Esophagus (tissue), 2 donors: ENCODE data around the gene HMGN4. TPM values are rescaled to one million over a fixed set of nuclear protein-coding genes. Genes with fewer than 3 reads are reported as not detected.

Source experiments
- H3K27ac ChIP-seq, 2 donors: one replicate each; pipeline ENCODE4 v1.5.1; 2013; ENCODE audit warnings: low read depth in 2 of 2, mild to moderate bottlenecking in 2 of 2, inconsistent platforms in 1 of 2, low read length in 1 of 2, moderate library complexity in 1 of 2
- H3K27me3 ChIP-seq, 2 donors: one replicate each; pipeline ENCODE4 v1.6.1; 2013; ENCODE audit warnings: low read length in 2 of 2, control low read depth in 1 of 2, mild to moderate bottlenecking in 1 of 2; ENCODE audit not compliant: insufficient read depth in 2 of 2, control insufficient read depth in 1 of 2
- H3K36me3 ChIP-seq, 2 donors: one replicate each; pipeline ENCODE4 v1.6.1; 2013; ENCODE audit warnings: low read length in 1 of 2; ENCODE audit not compliant: control insufficient read depth in 2 of 2, insufficient read depth in 2 of 2
- H3K4me1 ChIP-seq, 2 donors: one replicate each; pipeline ENCODE4 v1.6.1; 2013; ENCODE audit warnings: low read length in 1 of 2; ENCODE audit not compliant: control insufficient read depth in 2 of 2, insufficient read depth in 2 of 2
- H3K4me3 ChIP-seq, 2 donors: one replicate each; pipeline ENCODE4 v1.5.1; 2013; ENCODE audit warnings: low read length in 2 of 2, mild to moderate bottlenecking in 2 of 2, low read depth in 1 of 2, moderate library complexity in 1 of 2
- H3K9me3 ChIP-seq, 2 donors: one replicate each; pipeline ENCODE4 v1.6.1; 2013; ENCODE audit warnings: mild to moderate bottlenecking in 2 of 2, low read depth in 1 of 2, low read length in 1 of 2, moderate library complexity in 1 of 2; ENCODE audit not compliant: control insufficient read depth in 2 of 2, insufficient read depth in 1 of 2
- WGBS, 2 donors: extraction: QIAGEN DNeasy Blood & Tissue Kit; methylation state at CpG; one replicate each; pipeline ENCODE4 v1.1.7; 2013; 5-methylcytosine and 5-hydroxymethylcytosine counted together
- polyA plus RNA-seq, 2 donors: library from polyadenylated mRNA; stranded (reverse); fragments of 200-250 nt; gene quantifications; one replicate each; pipeline ENCODE4 v1.2.3, GENCODE V29; 2013
- donor health status: healthy with polysubstance abuse.
- donor health status: Bipolar disorder and iron deficiency.

HMGN4 gene
- polyA plus RNA-seq, 2 donors = 6.4 to 27.5 TPM

GRCh38 chr6:26533532-26533931, 4.6 kb upstream of the HMGN4 start:
- H3K9me3 ChIP-seq = no peaks in the 10 kb centered on the region
- H3K4me1 ChIP-seq = peaks cover 0 to 2% of the 10 kb centered on the region in 2 donors
- H3K4me3 ChIP-seq = peak overlapping the region in 1 of 2 donors; percentile 82
- no peaks in the 10 kb centered on the region for H3K36me3 ChIP-seq
- WGBS, 2 donors = 0 to 2% methylated on average over 1 of the region's 1 CpG
- H3K27me3 ChIP-seq = no peaks in the 10 kb centered on the region
- no peak overlapping the region for H3K27ac ChIP-seq

- Histone ChIP-seq H3K9me3 (no peaks in the 10 kb centered on the region), H3K4me3 (no peak overlapping the region), H3K4me1 (peaks cover 0 to 2% of the 10 kb centered on the region in 2 donors), H3K27me3 (no peaks in the 10 kb centered on the region), H3K27ac (no peak overlapping the region), H3K36me3 (no peaks in the 10 kb centered on the region)
- 73 to 78% methylated on average over 6 of the region's 6 CpGs for WGBS, 2 donors
Measured at GRCh38 chr6:26534681-26535465, 3.3 kb upstream of the HMGN4 start.

DNA sequence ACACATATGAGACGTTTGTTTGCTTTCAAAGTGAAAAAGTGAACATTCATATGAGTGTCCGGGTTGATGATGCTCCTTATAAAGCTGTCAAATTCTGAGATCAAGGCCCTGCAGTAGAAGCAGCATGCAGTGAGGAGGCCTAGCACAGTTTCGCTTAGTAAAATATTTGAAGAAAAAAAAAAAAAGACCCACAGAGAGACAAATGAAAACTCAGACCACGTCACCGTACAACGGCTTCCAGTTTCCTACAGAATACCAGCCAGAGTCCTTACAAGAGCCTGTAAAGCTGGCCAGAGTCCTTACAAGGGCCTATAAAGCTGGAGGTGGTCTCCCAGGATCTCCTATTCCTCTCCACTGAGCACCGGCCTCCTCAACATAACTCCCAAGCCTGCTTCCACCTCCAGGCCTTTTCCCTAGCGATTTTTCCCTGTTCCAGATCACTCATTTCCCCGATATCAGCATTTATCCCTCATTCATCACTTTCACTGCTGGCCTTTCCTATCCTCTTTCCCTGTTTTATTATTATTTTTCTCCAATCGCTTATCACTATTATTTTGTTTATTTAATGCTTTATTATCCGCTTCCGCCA, 1.5 kb upstream of the HMGN4 start:
- 5 to 8% methylated on average over 12 of the region's 12 CpGs for WGBS, 2 donors
- Histone ChIP-seq H3K36me3 (no peaks in the 10 kb centered on the region), H3K4me3 (peak overlapping the region; percentile 44 to 85), H3K9me3 (no peaks in the 10 kb centered on the region), H3K4me1 (peaks cover 0 to 2% of the 10 kb centered on the region in 2 donors), H3K27me3 (no peaks in the 10 kb centered on the region), H3K27ac (peak overlapping the region; percentile 85 to 98)

DNA sequence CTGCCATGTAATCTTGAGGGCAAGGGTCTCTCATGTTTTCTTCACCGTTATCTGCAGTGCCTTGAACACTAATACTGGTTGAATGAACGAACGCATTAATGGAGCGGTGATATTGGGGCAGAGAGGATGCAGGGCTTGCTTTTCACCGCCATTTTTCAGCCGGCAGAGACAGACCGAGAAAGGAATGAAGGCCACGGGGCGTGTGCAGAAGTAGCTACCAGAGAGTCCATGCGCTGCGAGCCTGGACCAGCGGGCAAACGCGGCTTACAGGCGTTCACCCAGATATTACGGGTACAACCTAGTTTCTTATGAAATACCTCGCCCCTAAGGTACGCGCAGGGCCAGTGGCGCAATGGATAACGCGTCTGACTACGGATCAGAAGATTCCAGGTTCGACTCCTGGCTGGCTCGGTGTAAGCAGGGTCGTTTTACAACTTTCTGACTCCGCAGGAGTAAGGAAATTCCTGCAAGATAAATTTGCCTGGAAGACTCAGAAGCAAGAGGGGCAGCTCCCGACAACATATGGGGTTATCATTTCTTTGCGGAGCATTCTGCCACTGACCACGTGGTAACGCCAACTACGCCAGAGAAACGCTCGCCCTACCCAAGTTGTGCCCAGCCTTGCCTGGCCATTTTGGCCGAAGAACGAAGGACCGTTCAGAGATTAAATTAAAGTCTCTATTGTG, 863 bp upstream of the HMGN4 start:
- Histone ChIP-seq H3K4me1 (peaks cover 0 to 2% of the 10 kb centered on the region in 2 donors), H3K27ac (peak overlapping the region; percentile 85 to 98), H3K36me3 (no peaks in the 10 kb centered on the region), H3K27me3 (no peaks in the 10 kb centered on the region), H3K9me3 (no peaks in the 10 kb centered on the region), H3K4me3 (peak overlapping the region; percentile 44 to 85)
- 0% methylated on average over 37 of the region's 37 CpGs for WGBS, 2 donors

- 0 to 1% methylated on average over 15 of the region's 15 CpGs for WGBS, 2 donors
- Histone ChIP-seq H3K9me3 (no peaks in the 10 kb centered on the region), H3K4me3 (peak overlapping the region; percentile 79 to 85), H3K27me3 (no peaks in the 10 kb centered on the region), H3K4me1 (peaks cover 0 to 2% of the 10 kb centered on the region in 2 donors), H3K27ac (peak overlapping the region; percentile 85 to 98), H3K36me3 (no peaks in the 10 kb centered on the region)
Measured at GRCh38 chr6:26538572-26538902, 371 bp downstream of the HMGN4 start.

GRCh38 chr6:26539071-26539615, 977 bp downstream of the HMGN4 start:
- H3K4me3 ChIP-seq = peak overlapping the region in 1 of 2 donors; percentile 85
- no peaks in the 10 kb centered on the region for H3K36me3 ChIP-seq
- H3K4me1 ChIP-seq = peaks cover 0 to 2% of the 10 kb centered on the region in 2 donors
- peak overlapping the region; percentile 85 to 98 for H3K27ac ChIP-seq
- WGBS, 2 donors = 69 to 70% methylated on average over 16 of the region's 16 CpGs
- H3K9me3 ChIP-seq = no peaks in the 10 kb centered on the region
- no peaks in the 10 kb centered on the region for H3K27me3 ChIP-seq

GRCh38 chr6:26541579-26541978, 3.4 kb downstream of the HMGN4 start:
- Histone ChIP-seq H3K4me1 (peaks cover 0 to 2% of the 10 kb centered on the region in 2 donors), H3K36me3 (no peaks in the 10 kb centered on the region), H3K9me3 (no peaks in the 10 kb centered on the region), H3K27ac (no peak overlapping the region), H3K4me3 (no peak overlapping the region), H3K27me3 (no peaks in the 10 kb centered on the region)
- 61 to 66% methylated on average over 1 of the region's 1 CpG for WGBS, 2 donors

- Histone ChIP-seq H3K27ac (no peak overlapping the region), H3K27me3 (no peaks in the 10 kb centered on the region), H3K9me3 (no peaks in the 10 kb centered on the region), H3K36me3 (no peaks in the 10 kb centered on the region), H3K4me1 (no peaks in the 10 kb centered on the region), H3K4me3 (no peak overlapping the region)
Measured at GRCh38 chr6:26543953-26544352, 5.8 kb downstream of the HMGN4 start.

- no peaks in the 10 kb centered on the region for H3K27me3 ChIP-seq
- H3K36me3 ChIP-seq = no peaks in the 10 kb centered on the region
- no peaks in the 10 kb centered on the region for H3K4me1 ChIP-seq
- H3K27ac ChIP-seq = no peak overlapping the region
- H3K4me3 ChIP-seq = no peak overlapping the region
- no peaks in the 10 kb centered on the region for H3K9me3 ChIP-seq
Measured at GRCh38 chr6:26544473-26544872, 6.3 kb downstream of the HMGN4 start.
